GM21529 (cell line): ENCODE results near the gene NPM1.
"Not testable (repeated sequence)": the region's sequence is repeated elsewhere in the genome, so short reads cannot be mapped to it uniquely, and the experiment has no call there.

Source experiments
- ATAC-seq: cut with Tn5 transposase; IDR thresholded peaks from one replicate; pipeline ENCODE4 v1.9.1; 2021; ENCODE audit not compliant: unreplicated experiment

The NPM1 gene

DNA sequence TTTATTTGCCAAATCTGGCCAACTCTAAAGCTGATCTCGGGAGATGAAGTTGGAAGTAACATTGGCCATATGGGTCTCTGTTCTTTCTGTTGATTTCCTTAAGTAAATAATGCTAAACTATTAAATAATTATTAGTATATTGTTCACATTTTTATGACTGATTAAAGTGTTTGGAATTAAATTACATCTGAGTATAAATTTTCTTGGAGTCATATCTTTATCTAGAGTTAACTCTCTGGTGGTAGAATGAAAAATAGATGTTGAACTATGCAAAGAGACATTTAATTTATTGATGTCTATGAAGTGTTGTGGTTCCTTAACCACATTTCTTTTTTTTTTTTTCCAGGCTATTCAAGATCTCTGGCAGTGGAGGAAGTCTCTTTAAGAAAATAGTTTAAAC, 22.5 kb downstream of the NPM1 start:
- ATAC-seq = no peak

DNA sequence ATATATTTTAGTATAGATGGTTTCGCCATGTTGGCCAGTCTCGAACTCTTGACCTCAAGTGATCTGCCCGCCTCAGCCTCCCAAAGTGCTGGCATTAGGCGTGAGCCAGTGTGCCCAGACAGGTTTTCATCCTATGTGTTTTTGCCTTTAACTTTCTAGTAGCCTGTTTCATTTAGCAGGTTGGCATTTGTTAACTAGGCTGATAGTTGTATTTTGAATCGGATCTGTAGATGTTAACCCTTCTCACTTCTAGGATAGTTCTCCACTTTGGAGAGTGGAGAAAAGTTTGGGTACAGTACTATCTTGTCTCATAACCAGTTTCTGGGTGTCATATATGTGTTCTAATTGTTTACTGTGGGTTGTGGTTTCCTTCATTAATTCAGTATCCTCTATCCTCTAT, 24.5 kb downstream of the NPM1 start:
- ATAC-seq = no peak

DNA sequence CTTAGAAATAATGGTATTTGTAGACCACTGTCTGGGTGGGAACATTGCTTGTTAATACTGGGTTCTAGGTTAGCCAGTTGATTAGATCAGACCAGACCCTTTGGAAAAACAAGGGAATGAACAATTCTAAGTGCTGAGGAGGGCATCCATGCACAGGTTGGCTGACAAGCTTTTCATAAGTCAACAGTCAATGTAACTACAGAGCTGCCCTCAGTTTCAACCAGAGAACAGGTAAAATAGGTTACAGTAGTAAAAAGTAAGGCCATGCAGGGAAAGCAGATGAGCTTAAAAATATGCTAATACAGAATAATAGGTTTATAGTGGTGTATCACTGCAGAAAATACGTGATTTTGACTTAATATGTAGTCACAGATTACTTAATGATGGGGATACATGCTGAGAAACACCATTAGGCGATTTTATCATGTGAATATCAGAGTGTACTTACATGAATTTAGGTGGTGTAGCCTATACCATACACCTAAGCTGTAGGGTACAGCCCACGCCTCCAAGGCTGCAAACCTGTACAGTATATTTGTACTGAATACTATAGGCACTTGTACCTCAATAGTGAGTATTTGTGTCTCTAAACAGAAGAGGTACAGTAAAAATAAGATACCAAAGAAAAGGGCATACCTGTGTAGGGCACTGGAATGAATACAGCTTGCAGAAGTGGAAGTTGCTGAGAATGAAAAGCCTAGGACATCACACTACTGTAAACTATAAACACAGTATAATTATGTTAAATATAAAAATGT, 25.7 kb downstream of the NPM1 start:
- ATAC-seq = no peak

DNA sequence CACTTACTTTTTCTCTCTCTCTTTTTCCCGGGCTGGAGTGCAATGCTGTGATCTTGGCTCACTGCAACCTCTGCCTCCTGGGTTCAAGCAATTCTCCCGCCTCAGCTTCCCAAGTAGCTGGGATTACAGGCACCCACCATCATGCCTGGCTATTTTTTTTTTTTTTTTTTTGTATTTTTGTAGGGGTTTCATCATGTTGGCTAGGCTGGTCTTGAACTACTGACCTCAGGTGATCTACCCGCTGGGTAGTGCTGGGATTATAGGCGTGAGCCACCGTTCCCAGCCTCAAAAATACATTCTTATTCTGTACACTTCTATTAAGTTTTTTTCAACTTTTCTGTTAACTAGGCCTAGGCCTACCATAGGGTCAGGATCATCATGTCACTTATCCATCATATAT, 26.3 kb downstream of the NPM1 start:
- ATAC-seq = not testable (repeated sequence)

DNA sequence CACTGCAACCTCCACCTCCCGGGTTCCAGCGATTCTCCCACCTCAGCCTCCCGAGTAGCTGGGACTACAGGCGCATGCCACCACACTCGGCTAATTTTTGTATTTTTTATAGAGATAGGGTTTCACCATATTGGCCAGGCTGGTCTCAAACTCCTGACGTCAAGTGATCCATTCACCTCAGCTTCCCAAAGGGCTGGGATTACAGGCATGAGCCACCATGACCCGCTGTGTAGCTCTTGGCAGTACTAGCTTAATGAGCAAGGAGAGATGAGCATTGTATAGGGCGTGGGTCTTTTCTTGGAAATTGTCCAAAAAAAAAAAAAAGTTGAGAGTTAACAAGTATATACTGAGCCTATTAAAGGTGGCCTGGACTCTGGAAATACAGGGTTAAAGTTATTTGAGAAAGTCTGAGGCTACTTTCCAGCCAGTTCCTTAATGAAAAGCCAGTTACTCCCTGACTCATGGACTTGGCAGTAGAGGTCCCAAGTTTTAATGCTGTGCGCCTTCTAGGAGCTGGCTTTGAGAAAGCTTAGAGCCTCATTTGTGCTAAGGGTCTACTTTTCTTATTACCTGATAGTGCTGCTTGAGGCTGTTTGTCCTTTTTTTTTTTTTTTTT, 27.6 kb downstream of the NPM1 start:
- ATAC-seq = no peak

DNA sequence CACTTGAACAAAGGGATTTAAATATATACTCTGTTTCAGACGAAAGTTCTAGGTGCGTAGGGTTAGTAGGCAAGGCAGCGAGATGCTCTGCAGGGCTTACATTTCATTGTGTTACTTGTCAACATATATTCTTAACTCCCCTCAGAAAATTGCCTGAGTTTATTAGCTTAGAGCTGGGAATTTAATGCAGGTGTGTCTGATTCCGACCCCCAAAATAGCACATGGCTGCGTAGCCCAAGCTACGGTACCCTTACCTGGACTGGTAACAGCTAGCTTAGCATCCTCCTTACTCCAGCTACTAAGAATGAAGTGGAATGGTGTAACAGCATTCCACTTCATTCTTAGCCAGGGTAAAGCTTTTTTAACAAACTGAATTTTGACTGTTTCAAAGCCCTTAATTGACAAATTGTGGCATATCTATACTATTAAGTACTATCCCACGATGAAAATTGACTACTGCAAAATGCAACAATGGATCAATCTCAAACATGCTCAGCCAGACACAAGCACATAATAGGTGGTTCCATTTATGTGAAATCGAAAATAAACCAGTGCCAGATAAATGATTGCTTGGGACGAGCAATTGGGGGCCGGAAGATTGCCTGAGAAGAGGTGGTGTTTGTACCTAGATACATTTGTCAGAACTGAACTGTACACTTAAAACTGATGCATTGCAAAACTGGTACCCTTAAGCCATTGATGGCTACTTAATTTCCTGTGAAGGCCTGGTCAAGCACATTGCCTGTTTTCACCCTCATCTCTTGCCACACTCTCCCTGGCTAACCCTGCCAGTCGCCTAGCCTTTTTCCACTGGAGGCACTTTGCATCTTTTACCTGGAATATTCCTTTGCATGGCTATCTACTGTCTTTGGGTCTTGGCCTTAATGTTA, 28.8 kb downstream of the NPM1 start:
- ATAC-seq = no peak

- peak; percentile 77 for ATAC-seq
These were observed 30.8 kb downstream of the NPM1 start for GRCh38 chr5:171418316-171418981.

GRCh38 chr5:171418982-171419687, 31.5 kb downstream of the NPM1 start, which contains the start of gene FGF18:
Gene FGF18, plus strand, starts transcription at chr5:171419647. Its CDS starts 553 bp downstream, at chr5:171420200.
- peak; percentile 37 for ATAC-seq

DNA sequence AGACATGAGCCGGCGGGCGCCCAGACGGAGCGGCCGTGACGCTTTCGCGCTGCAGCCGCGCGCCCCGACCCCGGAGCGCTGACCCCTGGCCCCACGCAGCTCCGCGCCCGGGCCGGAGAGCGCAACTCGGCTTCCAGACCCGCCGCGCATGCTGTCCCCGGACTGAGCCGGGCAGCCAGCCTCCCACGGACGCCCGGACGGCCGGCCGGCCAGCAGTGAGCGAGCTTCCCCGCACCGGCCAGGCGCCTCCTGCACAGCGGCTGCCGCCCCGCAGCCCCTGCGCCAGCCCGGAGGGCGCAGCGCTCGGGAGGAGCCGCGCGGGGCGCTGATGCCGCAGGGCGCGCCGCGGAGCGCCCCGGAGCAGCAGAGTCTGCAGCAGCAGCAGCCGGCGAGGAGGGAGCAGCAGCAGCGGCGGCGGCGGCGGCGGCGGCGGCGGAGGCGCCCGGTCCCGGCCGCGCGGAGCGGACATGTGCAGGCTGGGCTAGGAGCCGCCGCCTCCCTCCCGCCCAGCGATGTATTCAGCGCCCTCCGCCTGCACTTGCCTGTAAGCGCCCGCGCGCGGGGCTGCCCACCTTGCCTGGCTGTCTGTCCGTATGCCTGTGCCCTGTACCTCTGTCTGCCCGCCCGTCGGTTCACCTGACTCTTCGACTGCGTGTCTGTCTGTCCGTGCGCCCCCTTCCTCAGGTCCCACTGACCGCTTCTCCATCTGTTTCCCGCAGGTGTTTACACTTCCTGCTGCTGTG, 32.2 kb downstream of the NPM1 start:
- ATAC-seq = no peak

DNA sequence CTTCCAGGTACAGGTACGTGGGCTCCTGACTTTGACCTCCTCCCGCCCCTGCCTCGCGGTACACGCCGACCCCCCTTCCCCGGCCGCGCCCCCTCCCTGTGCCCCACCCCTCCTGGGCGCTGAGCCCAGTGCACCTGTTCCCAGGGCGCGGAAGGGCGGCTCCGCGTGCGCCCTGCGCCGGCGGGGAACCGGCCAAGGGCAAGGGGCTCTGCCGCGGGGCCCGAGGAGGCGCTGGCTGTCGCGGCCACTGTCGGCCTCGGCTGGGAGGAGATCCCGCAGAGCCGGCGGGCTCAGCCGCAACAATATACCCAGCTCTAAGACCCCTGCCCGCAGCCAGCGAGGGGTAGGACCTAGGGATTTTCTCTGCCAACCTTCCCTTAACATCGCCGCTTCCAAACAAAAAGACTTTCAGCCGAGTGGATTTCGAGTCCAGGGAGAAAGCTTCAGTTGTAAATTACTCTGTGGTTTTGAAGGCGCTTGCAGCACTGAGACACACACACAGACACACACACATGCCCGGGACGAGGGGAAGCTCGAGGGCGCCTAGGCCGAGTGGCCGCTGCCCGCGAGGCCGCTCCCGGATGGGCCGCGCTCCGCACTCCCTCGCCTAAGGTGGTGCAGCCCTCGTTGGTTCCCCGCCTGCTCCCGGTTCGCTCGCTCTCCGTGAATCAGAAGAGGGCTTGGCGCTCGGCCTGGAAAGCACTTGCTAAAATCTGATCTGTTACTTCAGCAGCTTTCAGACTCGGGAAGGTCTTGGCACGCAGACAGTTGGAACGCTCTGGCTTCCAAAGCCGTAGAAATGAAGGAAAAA, 33.0 kb downstream of the NPM1 start:
- no peak for ATAC-seq

DNA sequence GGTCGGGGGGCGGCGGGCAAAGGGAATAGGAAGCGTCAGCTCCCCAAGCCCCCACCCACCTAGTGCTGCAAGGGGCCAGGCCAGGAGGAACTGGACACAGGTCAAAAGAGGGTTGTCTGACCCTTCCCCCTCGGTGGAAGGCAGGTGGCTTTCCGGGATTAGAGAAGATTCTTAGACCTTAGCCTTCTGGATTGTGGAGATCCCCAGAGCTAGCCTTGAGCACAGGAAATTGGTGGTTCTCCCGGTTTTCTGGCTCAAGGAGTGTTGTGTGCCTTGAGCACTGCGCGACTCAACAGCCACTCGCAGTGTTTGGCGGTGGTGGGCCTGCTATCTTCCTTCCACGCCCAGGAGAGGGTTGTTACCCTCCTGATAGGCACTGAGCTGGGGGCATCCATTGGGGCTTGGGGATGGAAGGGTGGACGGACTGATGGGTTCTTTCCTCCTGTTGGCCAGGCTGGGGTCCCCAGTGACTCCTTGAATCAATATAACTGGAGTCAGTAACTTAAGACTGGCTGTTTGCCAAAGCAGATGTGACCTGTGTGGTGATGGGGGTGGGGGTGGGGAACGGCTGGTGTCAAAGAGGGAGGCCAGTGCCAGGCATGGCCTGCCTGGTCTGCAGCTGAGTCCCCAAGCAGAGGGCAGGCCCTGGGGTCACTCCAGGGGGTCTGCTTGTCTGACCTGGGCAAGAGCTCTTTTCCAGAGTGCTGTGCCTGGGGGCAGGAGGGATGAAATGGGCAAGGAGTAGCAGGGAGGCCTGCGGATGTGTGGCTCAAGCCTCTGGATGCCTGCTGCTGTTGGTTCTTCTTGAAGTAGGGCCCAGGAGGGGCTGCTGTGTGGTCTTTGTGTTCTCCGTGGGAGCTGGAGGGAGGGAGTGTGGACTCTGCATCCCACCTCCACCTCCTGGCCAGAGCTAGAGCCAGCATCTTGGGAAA, 33.9 kb downstream of the NPM1 start:
- no peak for ATAC-seq

DNA sequence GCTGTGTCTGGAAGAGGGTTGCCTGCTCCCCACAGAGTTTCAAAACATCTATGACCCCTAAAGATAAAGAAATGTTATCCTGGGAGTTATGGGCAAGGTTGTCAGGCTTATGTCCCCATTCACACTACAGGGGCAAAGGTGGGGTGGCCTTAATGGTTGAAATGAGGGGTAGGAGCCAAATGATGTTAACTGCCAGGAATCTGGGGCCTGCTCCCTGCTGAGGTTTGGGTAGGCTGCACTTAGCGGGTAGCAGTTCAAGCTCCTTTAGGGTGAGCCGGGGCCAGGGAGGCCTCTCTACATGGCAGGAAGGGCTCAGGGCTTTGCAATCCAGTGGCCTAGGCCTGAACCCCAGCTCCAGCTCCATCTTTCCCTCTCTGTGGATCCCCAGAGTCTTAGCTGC, 34.8 kb downstream of the NPM1 start:
- no peak for ATAC-seq

DNA sequence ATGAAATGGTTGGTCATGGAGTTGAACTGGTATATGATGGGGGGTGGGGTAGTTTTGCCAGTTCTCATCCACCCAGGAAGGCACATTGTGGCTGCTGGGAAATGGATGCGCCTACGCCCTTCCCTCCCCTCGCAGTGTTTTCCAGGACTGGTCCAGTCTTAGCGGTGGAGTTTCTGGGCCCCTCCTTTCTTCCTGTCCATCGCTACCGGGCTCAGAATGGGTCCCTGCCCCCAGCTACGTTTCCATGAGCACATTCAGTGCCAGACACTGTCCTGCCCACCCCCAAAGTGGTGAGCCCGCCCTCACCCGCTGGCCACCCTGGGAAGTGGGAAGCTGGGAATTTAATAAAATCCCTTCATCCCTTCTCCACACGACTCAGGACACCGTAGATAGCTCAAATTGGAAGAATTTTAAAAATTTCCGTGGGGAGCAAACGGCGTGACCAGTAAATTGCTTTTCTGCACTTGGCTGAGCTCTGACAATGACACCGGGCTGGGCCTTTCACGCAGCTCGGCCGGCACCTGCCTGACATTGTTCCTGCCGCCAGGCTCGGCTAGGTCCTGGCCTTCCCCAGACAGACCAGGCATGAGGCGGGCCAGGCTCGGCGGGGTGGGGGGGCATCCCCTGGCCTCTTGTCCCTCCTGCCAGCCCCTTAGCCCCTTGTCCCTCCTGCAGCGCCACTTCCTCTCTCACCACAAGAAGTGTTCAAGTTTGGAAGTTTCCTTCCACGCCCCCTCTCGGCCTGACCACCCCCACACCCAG, 35.4 kb downstream of the NPM1 start:
- ATAC-seq = no peak

DNA sequence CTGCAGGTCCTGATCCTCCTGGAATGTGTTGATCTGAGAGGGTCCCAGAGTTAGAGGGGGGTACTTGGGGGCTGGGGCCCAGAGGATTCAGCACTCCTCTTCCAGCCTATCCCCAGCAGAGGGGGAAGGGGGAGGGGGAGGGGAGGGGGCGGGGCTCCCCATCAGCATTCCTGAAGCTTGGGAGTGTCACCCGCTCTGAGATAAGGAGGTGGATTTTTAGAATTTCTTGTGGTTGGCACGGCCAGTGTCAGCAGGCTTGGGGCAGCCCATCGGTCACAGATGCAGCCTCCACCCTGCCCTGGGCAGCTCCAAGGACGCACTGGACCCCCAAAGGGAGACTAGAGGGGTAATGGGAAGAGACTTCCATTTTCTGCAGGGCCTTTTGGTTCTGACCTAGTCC, 37.1 kb downstream of the NPM1 start:
- ATAC-seq = no peak

DNA sequence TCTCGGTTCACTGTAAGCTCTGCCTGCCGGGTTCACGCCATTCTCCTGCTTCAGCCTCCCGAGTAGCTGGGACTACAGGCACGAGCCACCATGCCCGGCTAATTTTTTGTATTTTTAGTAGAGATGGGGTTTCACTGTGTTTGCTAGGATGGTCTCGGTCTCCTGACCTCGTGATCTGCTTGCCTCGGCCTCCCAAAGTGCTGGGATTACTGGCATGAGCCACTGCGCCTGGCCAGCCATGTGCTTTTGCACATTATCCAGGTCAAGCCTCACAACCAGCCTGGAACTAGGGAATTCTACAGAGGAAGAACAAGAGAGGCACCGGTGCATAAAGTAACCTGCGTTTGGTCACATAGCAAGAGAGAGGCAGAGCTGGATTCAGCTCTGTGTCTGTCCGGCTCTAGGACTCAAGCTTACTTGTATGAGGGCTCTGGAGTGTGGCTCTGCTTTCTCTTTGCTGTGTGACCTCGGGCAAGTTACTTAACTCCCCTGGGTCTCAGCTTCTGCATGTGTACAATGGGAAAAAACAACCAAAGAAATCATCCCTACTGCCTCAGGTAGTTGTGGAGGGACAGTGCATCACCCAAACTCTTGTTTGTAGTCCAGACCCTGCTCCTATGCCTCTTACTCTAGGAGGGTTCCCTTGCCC, 38.1 kb downstream of the NPM1 start:
- ATAC-seq = no peak

DNA sequence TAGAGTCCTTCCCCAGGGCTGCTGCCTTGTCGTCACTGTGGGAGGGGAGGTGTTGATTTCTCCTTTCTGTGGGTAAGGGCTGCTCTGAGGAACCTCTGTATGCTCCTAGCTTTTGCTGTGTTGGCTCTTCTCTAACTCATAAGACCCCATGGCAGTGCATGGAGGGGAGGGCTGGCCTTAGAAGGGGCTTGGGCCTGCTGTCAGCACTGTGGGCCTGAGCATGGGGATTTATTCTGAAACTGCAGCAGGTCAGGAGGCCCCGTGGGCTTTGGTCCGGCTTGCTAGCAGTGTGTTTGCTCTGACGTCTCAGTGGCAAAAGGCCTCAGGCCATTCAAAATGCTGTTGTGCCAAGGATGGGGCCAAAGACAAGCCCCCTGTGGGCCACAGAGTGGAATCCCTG, 38.6 kb downstream of the NPM1 start:
- ATAC-seq = no peak

GRCh38 chr5:171426680-171427079, 39.0 kb downstream of the NPM1 start:
- ATAC-seq = no peak
